DOHH2 (cell line): ENCODE results near the gene LY6G5C.

Experiments
- CTCF ChIP-seq: fragments of 200-600 bp; sonication (generic); IDR thresholded peaks from one replicate; pipeline ENCODE4 v1.5.1; 2014; ENCODE audit warnings: antibody characterized with exemption, mild to moderate bottlenecking, low read depth, low read length; ENCODE audit not compliant: poor library complexity, severe bottlenecking
- EZH2phosphoT487 ChIP-seq: fragments of 200-600 bp; sonication (generic); IDR thresholded peaks from 2 replicates; pipeline ENCODE4 v1.6.1; 2017; ENCODE audit warnings: borderline replicate concordance, mild to moderate bottlenecking, antibody characterized with exemption, low read length, moderate library complexity, mixed read lengths

GRCh38 chr6:31665501-31666336, 15.1 kb downstream of the LY6G5C start, which contains the start of gene CSNK2B:
- TF ChIP-seq CTCF (no peak), EZH2phosphoT487 (no peak)
